Measurements from ENCODE around the gene KIF18A.
"Not testable (repeated sequence)": the region's sequence is repeated elsewhere in the genome, so short reads cannot be mapped to it uniquely, and the experiment has no call there.

The KIF18A gene

DNA sequence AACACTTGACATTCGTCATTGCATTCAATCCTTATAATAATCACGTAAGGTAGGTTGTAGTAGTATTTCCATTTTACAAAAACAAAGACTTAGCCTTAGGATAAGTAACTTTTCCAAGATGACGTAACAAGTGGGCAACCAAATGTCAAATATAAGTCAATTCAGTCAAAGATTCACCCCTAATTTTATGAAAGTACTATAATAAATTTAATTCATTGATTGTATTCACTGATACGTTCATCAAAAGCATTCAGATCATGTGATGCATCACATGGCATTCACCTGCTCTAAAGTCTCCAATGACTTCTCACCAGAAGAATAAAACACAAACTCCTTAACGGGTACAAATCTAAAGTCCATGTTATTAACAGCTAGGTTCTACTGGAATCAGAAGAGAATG, 2.1 kb downstream of the KIF18A start:
- no peak for DNase-seq

DNA sequence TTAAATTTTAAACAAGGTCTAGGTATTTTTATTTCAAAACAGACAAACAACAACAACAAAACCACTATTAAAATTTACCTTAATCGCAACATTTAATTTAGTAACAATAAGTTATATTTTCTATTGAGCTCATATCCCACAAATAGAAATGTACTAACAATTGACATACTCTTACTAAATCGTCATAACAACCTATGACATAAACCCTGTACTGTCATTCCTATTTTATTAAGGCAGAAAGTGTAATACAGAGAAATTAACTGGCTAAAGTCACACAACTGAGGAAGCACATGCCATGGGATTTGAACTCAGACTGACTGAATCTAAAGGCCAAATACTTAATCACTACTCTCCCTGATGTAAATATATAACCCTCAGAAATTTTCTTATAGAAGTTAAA, 3.0 kb downstream of the KIF18A start:
- no peak for DNase-seq

DNA sequence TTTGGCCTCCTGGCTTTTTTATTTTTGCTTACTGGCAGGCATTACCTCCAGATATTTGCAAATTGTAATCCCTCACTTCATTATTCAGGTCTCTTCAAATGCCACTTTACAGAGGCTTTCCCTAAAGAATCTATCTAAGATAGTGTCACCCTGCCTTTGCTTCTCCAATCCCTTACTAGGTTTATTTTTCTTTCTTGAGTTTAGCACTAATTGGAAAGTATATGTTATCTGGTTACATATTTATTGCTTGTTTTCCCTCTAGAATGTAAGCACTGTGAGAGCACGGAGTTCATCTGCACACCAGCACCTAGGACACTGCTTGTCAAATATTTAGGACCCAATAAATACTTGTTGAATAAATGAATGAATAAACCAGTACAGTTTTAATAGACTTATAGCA, 3.5 kb downstream of the KIF18A start:
- no peak for DNase-seq

DNA sequence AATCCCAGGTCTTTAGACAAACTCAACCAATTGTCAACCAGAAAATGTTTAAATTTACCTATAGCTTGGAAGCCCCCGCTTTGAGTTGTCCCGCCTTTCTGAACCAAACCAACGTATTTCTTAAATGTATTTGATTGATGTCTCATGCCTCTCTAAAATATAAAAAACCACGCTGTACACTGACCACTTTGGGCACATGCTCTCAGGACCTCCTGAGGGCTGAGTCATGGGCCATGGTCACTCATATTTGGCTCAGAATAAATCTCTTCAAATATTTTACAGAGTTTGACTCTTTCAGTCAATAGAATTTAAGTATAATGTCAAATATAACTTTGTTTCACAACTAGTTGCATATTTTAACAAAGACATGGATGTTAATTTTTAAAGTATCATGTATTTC, 5.7 kb downstream of the KIF18A start:
- DNase-seq: not testable (repeated sequence)

GRCh38 chr11:28100665-28101064, 7.3 kb downstream of the KIF18A start:
- no peak for DNase-seq

DNA sequence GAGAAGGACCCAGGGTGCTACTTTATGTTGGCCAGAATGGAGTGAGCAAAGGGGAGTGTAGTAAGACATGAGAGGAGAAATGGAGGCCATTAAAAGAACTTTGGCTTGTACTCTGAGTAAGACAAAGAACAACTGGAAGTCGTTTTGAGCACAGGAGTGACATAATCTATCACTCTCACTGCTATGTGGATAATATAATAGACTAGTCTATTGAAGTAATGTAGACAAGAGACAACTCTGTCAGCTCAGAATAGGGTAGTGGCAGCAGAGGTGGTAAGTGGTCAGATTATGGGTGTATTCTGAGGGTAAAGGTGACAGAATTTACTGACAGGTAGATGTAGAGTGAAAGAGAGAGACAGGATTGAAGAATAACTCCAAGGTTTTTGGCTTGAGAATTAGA, 8.2 kb downstream of the KIF18A start:
- DNase-seq: no peak

DNA sequence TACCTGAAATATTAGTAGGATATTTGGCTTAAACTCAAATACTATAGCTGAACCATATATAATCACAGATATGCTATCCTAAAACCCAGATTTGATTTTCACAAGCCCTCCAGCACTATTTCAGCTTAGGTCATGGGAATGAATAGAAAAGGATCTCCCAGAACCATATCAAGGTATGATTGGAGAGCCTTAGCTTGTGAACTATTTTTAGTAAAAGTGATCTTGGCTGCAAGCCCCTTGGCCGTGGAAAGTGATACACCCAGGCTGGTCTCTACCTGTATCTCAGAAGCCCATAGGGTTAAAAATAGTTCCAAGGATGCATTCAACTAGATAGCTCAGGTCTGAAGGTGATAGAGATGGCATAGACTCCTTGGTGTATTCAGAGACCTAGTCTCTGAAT, 9.7 kb downstream of the KIF18A start:
- no peak for DNase-seq

GRCh38 chr11:28092786-28093185, 15.2 kb downstream of the KIF18A start:
- DNase-seq: no peak

DNA sequence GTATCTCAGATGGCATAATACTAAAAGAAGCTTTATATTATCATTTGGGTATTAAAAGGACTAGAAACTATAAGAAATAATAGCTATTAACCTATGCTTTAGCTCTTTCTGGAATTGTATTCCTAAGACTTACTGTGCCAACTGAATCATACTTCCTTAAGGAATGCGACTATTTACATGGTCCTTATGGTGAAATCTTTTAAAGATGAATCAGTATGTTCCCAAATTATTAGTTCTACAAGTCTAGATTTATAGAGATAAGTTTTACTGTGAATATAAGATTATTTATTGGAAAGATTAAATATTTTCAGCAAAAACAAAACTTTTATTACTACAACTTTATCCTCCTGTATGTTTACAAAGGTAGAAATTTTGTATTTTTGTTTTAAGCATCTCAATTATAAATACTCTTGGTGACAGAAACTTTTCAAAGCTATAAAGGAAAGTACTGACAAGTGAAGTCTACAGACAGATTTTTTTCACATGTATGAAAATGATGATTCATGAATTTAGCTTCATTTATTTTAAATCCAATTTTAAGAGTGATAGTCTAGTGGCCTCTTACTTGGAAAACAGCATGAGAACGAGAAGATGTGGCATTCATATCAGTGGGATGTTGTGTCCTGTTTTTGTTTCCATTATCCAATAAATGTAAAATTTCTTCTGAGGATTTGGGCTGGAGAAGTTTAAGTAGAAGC, 17.8 kb downstream of the KIF18A start:
- no peak for DNase-seq

GRCh38 chr11:28089378-28089777, 18.6 kb downstream of the KIF18A start:
- no peak for DNase-seq

GRCh38 chr11:28087693-28088092, 20.3 kb downstream of the KIF18A start:
- DNase-seq: not testable (repeated sequence)

GRCh38 chr11:28087192-28087591, 20.8 kb downstream of the KIF18A start:
- not testable (repeated sequence) for DNase-seq

DNA sequence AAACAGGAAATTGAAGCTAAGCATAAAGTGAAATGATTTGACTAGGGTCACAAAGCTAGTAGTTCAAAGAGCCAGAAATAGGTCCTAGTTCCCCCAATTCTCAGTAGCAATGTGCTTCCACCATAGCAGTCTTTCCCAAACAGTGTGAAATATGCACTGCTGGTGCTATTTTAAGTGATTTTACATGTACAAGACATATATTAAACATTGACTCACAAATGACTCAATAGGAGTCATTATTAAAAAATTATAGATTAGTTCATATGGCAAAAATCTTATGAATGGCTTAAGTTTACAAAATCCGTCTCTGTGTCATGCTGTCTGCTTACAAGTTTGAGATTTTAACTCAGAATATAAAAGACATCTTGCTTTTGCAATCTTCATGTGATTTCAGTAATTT, 21.4 kb downstream of the KIF18A start:
- DNase-seq: no peak

DNA sequence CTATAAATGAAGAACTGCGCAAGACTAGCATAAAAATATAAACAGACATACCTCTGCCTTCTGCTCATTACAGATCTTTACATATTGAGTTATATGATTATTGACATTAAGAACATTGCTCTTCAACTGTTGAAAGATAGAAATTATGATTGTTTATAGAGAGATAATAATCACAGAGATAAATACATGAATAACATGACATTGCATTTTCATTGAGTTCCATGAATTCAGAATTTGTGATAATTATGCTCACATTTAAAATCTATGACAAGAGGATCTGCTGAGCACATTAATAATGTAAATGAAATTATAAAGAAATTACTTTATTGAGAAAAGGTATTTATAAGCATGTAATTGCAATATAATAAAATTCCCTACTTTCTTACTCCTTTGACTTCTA, 24.8 kb downstream of the KIF18A start:
- DNase-seq: no peak

DNA sequence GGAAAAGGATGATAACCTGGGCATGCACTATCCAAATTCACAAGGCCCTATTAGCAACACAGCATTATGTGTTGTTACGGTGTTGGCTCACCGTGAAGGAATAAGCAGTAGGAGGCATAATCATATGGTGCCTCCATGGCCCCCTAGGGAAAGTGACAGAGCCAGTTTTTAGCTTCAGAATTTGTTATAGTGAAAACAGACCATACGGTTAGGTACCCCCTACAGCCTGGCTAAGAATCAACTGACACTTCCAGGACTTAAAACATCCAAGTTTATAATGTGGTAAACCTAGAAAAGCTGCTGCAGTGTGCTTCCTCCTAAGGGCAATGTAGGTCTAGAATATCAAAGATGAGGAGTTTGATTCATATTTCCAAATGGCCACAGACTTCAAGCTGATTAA, 30.4 kb downstream of the KIF18A start:
- DNase-seq: no peak

DNA sequence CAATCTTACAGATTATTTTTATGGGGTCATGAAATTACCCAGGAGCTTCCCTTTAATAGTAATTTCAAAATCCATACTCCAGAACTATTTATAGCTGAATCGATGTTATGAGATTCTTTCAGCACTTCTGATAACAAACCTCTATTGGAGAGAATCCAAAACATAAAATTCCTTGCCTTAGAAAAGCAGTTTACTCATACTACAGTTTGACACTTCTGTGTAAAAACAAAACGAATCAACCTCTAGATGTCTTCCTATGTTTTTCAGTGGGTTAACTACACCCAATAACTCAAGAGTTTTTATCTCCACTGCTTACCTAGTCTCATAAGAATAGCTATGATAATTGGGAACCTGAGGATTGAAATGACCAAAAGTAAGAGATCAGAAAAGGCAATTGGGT, 35.6 kb downstream of the KIF18A start:
- DNase-seq: no peak

DNA sequence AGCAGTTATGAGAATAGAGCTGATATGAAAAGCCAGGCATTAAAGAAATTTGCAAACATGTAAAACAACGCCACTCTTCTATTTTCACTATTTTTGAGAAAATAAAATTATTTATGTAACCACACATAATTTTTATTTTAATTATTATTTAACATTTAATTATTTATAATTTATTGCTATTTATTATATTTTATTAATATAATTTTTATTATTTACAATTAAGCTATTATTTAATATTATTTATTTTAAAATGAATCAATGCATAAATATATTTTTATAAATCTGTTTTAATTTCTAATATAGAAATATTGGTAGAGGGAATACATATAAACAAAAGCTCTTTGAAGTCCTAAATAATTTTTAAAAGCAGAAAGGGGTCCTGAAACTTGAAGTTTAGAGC, 36.7 kb downstream of the KIF18A start:
- no peak for DNase-seq

- no peak for DNase-seq
Measured at GRCh38 chr11:28058333-28058732, 49.6 kb downstream of the KIF18A start.

DNA sequence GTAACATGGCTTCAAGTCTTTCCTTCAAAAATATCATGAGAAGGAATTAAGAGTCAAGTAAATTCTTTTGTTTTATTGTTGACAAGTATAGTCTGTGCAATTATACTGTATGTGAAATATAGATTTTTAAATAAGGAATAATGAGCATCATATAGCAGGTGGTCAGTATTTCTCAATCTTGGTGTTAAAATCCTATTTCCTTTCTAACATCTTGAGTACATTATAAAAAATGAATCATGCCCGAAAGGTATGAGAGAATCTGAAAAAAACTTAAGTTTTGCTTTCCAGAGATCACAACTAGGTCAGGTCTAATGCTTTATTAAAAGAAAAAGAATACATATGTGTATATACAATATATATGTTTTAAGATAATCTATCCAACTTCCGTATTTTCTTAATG, 53.1 kb downstream of the KIF18A start:
- no peak for DNase-seq

- no peak for DNase-seq
Measured at GRCh38 chr11:28049338-28050216, 58.4 kb downstream of the KIF18A start.

- no peak for DNase-seq
Measured at GRCh38 chr11:28048812-28049211, 59.1 kb downstream of the KIF18A start.

DNA sequence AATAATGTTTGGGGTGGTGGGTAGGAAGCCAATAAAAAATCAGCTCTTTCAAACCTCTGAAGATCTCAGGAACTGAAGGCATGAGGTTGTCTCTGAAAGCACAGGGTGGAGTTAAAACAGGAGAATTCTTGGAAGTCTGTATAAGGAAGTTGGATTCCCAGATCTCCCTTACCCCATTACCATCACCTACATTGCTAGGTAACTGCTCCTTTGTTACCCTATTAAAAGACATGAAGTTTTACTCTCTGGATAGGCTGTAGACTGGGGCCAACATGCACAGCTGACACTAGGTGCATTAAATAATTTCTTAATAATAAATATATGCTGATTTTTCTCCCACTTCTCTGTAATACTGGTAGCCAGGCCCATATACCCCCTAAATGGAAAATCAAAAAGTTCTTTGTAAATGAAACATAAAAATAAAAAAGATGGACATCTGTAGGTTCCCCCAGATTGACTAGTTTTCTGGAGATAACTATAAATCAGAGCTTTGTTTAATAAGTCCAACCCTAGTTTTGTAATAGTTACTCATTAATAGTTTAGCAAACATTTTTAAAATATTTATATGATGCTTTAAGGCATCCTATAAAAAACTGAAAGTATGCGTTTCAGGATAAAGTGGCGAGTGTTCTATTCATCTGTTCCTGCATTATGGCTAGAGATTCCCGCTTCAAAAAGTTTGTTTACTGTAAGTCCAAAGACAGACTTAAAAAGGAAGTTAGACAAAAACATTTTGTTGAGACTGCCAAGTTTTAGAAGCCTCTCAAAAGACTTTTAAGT, 63.8 kb downstream of the KIF18A start:
- DNase-seq: no peak

GRCh38 chr11:28040384-28040783, 67.6 kb downstream of the KIF18A start:
- DNase-seq: no peak

- DNase-seq: no peak
Measured at GRCh38 chr11:28038775-28039174, 69.2 kb downstream of the KIF18A start.

Data from activated CD4-positive, alpha-beta T cell treated with anti-CD3 and anti-CD28 coated beads, Interleukin-2, amount 50 U/mL, for 16 hours (primary cell).